HL-60 (cell line): ENCODE results near the gene C2orf15.
A peak's percentile ranks its signal among the peaks of the same experiment; 100 is the strongest.

Experiments
- DNase-seq, 2 experiments: peaks; one replicate each; pipeline ENCODE4 v3.0.0-alpha.2; 2010 to 2020; ENCODE audit warnings: low read depth in 1 of 2, low spot score in 1 of 2
- H3K27ac ChIP-seq: fragments of 250-450 bp; sonication (Bioruptor Pico); replicated peaks from 2 replicates; pipeline ENCODE4 v1.5.1; 2020; ENCODE audit warnings: mild to moderate bottlenecking, moderate library complexity
- H3K27me3 ChIP-seq: fragments of 250-450 bp; sonication (Bioruptor Pico); 2 replicates; pipeline ENCODE4 v1.5.1; 2021; ENCODE audit warnings: mild to moderate bottlenecking, moderate library complexity; ENCODE audit not compliant: insufficient read depth, poor library complexity, severe bottlenecking
- H3K4me3 ChIP-seq: replicated peaks from 2 replicates; pipeline ENCODE4 v1.5.1; 2011; ENCODE audit warnings: mild to moderate bottlenecking, control low read depth, low read length; ENCODE audit not compliant: insufficient read depth
- GABPA ChIP-seq: IDR thresholded peaks from 2 replicates; pipeline ENCODE4 v1.6.1; 2012; ENCODE audit warnings: low read depth
- POLR2AphosphoS5 ChIP-seq: IDR thresholded peaks from 2 replicates; pipeline ENCODE4 v1.6.1; 2012; ENCODE audit warnings: low read depth
- SPI1 ChIP-seq: IDR thresholded peaks from 2 replicates; pipeline ENCODE4 v1.6.1; 2012; ENCODE audit warnings: low read depth, mild to moderate bottlenecking, borderline replicate concordance
- TF ChIP-seq, protein P1 (sequence below): IDR thresholded peaks from 2 replicates; pipeline ENCODE4 v1.6.1; 2012; ENCODE audit warnings: low read depth; ENCODE audit not compliant: insufficient replicate concordance
- TF ChIP-seq, protein P2 (sequence below): IDR thresholded peaks from one replicate; pipeline ENCODE4 v1.5.1; 2011; ENCODE audit warnings: low read length, control low read depth, inconsistent platforms; ENCODE audit not compliant: insufficient read depth

C2orf15 gene

DNA sequence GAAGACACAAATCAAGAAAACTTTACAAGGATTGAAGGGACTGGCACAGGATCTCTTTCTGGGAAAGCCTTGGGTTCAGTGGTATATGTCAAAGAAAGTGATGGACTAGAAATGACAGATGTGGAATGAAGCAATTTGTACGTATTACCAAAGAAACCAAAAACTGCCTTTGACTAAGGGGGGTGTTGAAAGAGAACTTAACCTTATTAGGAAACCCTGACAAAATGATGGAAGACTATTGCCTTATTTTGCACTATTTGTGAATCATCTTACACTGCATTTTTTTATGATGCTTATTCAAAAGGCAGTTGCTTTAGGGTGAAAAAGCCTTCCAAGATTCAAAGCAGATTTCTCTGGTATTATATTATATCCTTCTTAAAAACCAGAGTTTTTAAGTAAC, 9.2 kb downstream of the C2orf15 start:
- Histone ChIP-seq H3K27me3 (no peaks in the 10 kb centered on the region), H3K4me3 (no peak overlapping the region), H3K27ac (peak overlapping the region; percentile 89)
- TF ChIP-seq GABPA = 0 out of 2 replicates have a peak, but pooled peaks have one; percentile 8
- TF ChIP-seq, protein P1, sequence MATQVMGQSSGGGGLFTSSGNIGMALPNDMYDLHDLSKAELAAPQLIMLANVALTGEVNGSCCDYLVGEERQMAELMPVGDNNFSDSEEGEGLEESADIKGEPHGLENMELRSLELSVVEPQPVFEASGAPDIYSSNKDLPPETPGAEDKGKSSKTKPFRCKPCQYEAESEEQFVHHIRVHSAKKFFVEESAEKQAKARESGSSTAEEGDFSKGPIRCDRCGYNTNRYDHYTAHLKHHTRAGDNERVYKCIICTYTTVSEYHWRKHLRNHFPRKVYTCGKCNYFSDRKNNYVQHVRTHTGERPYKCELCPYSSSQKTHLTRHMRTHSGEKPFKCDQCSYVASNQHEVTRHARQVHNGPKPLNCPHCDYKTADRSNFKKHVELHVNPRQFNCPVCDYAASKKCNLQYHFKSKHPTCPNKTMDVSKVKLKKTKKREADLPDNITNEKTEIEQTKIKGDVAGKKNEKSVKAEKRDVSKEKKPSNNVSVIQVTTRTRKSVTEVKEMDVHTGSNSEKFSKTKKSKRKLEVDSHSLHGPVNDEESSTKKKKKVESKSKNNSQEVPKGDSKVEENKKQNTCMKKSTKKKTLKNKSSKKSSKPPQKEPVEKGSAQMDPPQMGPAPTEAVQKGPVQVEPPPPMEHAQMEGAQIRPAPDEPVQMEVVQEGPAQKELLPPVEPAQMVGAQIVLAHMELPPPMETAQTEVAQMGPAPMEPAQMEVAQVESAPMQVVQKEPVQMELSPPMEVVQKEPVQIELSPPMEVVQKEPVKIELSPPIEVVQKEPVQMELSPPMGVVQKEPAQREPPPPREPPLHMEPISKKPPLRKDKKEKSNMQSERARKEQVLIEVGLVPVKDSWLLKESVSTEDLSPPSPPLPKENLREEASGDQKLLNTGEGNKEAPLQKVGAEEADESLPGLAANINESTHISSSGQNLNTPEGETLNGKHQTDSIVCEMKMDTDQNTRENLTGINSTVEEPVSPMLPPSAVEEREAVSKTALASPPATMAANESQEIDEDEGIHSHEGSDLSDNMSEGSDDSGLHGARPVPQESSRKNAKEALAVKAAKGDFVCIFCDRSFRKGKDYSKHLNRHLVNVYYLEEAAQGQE = no peak
- DNase-seq = peak; percentile 55 to 75

DNA sequence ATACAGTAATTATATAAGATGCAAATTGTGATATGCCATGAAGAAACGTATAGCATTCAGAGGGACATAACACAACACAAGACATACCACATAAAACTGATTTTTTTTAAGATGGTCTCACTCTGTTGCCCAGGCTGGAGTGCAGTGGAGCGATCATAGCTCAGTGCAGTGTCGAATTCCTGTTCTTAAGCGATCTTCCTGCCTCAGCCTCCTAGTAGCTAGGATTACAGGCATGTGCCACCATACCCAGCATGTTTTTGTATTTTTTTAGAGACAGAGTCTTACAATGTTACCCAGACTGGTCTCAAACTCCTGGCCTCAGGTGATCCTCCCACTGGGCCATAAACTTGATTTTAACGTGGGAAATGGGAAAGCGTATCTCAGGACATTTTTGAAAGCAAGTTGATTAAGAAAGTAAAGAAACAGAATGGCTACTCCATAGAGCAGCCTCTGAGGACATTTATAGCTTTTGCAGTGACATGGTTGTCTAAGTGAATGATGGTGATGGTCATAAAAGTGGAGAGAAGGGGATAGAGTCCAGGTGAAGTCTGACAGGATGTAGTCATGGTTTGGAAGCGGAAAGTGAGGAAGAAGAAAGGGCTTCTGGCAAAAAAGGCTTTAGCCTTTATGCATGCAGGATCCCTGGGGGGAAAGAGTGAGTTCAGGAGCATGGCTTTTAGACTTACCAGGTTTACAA, 10.8 kb downstream of the C2orf15 start:
- DNase-seq = no peak
- no peak overlapping the region for H3K4me3 ChIP-seq
- no peaks in the 10 kb centered on the region for H3K27me3 ChIP-seq
- H3K27ac ChIP-seq = peak overlapping the region; percentile 89
- TF ChIP-seq POLR2AphosphoS5 (no peak), SPI1 (no peak), GABPA (no peak)
- TF ChIP-seq, protein P2, sequence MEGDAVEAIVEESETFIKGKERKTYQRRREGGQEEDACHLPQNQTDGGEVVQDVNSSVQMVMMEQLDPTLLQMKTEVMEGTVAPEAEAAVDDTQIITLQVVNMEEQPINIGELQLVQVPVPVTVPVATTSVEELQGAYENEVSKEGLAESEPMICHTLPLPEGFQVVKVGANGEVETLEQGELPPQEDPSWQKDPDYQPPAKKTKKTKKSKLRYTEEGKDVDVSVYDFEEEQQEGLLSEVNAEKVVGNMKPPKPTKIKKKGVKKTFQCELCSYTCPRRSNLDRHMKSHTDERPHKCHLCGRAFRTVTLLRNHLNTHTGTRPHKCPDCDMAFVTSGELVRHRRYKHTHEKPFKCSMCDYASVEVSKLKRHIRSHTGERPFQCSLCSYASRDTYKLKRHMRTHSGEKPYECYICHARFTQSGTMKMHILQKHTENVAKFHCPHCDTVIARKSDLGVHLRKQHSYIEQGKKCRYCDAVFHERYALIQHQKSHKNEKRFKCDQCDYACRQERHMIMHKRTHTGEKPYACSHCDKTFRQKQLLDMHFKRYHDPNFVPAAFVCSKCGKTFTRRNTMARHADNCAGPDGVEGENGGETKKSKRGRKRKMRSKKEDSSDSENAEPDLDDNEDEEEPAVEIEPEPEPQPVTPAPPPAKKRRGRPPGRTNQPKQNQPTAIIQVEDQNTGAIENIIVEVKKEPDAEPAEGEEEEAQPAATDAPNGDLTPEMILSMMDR = no peak
- TF ChIP-seq, protein P1 = no peak

DNA sequence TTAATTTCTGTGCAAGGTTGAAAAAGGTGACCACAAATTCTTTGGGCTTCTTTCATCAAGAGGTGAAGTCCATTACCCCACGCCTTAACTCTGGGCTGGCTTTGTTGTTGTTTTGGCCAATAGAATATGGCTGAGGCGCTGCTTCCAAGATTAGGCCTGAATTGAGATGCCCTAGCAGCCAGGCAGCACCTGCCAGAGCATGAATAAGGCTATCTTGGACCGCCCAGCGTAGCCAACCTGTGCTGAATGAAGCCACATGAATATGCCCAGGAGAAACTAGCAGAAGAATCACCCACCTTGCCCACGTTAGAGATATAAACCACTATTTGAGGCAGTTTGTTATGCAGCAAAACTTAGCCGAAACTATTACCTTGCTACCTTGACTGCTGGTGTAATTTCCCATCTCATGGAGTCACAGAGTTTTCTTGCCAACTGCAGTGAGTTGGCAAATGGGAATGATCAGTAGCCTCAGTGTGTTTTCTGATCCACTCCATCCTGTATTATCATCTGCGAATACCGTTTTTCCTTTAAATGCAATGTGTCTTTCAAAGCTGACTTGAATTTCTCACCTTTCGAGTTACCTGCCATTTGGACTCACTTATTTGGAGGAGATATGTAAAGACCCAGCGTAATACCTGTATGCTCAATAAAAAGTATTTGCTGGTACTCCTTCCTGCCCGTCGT, 12.6 kb downstream of the C2orf15 start:
- TF ChIP-seq GABPA (no peak), POLR2AphosphoS5 (no peak), SPI1 (no peak)
- TF ChIP-seq, protein P1 = no peak
- TF ChIP-seq, protein P2 = no peak
- H3K4me3 ChIP-seq = peak overlapping the region; percentile 74
- H3K27me3 ChIP-seq = no peaks in the 10 kb centered on the region
- H3K27ac ChIP-seq = peak overlapping the region; percentile 89
- DNase-seq = no peak
